Activated CD8-positive, alpha-beta memory T cell treated with anti-CD3 and anti-CD28 coated beads, Interleukin-2, amount 10 ng/mL, durations not matched to agents 7 days and 5 days (primary cell): ENCODE results near the gene BARHL1. TPM values are rescaled to one million over a fixed set of nuclear protein-coding genes. Genes with fewer than 3 reads are reported as not detected.

Experiments
- ATAC-seq: fragments of 150-1000 bp; cut with Tn5 transposase; one replicate; pipeline ENCODE4 v1.10.0; 2021; ENCODE audit warnings: moderate library complexity
- CTCF ChIA-PET: fragments of 350-600 bp; sonication (Branson Sonifier 250); formaldehyde crosslinking; loops from one replicate; lab custom pipeline; 2021; ENCODE audit warnings: antibody characterized with exemption; lab: Charles Lee
- DNase-seq: peaks from one replicate; pipeline ENCODE4 v3.0.0-alpha.2; 2020
- H3K27ac Mint-ChIP-seq: one replicate; pipeline ENCODE4 v1.8.0; 2021; ENCODE audit warnings: mild to moderate bottlenecking, mixed read lengths
- H3K27me3 Mint-ChIP-seq: one replicate; pipeline ENCODE4 v1.8.0; 2021; ENCODE audit warnings: mixed read lengths
- H3K36me3 Mint-ChIP-seq: one replicate; pipeline ENCODE4 v1.8.0; 2021; ENCODE audit warnings: mild to moderate bottlenecking, mixed read lengths
- H3K4me1 Mint-ChIP-seq: one replicate; pipeline ENCODE4 v1.8.0; 2021; ENCODE audit warnings: mixed read lengths
- H3K4me3 Mint-ChIP-seq: one replicate; pipeline ENCODE4 v1.8.0; 2021; ENCODE audit warnings: mild to moderate bottlenecking, moderate library complexity, mixed read lengths
- H3K9me3 Mint-ChIP-seq: one replicate; pipeline ENCODE4 v1.8.0; 2022; ENCODE audit warnings: low read depth, mixed read lengths
- total RNA-seq, 2 experiments: library from RNA; stranded (reverse); gene quantifications; one replicate each; pipeline ENCODE4 v1.2.3, GENCODE V29; 2021

BARHL1 gene
- total RNA-seq, 2 experiments from 2014 or later: not detected

DNA sequence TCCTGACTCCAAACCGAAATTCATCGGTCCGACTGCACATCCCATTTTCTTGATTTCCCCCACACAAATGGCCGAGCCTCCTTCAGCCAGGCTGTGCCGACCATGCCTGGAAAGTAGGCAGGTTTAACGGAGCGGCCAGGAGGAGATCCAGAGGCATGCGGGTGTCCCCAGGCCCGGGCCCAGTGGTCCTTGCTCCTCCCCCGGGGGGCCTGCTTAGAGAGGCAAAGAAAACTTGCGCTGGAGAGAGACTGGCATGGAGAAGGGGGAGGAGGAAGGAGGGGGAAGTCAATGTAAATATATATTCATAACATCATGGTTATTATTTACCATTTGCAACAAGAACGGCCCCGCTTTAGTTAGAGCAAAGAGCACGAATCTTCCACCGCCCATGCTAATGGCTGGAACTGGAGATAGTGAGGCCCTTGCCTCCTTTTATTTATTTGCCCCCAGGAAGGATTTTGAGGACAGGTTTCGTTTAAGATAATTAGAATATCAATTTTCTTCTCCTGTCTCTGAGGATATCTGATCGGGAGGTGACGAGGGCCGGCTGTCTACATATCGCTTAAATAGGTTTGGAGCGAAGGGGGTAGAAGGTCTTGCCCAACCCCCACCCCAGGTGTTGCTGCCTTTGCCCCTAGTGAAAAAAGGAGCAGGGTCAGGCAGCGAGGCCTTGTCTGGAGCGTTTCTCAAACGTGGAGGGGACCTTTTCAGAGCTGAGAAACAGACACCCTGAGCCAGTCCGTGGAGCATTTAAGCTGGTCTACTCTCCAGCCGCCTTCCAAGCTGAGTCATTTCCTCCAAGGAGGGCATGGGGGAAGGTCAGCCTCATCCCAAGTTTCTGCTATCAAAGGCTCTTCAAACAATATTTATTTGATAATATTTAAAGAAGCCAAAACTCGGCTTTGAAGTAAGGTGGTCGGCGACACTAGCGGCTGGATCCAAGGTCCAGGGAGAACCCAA, 2.5 kb downstream of the BARHL1 start:
- no peaks in the 10 kb centered on the region for H3K9me3 Mint-ChIP-seq
- H3K27me3 Mint-ChIP-seq: peaks cover 87% of the 10 kb centered on the region
- peak overlapping the region; percentile 8 for H3K27ac Mint-ChIP-seq
- no peaks in the 10 kb centered on the region for H3K36me3 Mint-ChIP-seq
- DNase-seq: no peak
- ATAC-seq: no peak
- CTCF ChIA-PET: no interaction called here
- H3K4me1 Mint-ChIP-seq: peaks cover 11% of the 10 kb centered on the region
- no peak overlapping the region for H3K4me3 Mint-ChIP-seq

DNA sequence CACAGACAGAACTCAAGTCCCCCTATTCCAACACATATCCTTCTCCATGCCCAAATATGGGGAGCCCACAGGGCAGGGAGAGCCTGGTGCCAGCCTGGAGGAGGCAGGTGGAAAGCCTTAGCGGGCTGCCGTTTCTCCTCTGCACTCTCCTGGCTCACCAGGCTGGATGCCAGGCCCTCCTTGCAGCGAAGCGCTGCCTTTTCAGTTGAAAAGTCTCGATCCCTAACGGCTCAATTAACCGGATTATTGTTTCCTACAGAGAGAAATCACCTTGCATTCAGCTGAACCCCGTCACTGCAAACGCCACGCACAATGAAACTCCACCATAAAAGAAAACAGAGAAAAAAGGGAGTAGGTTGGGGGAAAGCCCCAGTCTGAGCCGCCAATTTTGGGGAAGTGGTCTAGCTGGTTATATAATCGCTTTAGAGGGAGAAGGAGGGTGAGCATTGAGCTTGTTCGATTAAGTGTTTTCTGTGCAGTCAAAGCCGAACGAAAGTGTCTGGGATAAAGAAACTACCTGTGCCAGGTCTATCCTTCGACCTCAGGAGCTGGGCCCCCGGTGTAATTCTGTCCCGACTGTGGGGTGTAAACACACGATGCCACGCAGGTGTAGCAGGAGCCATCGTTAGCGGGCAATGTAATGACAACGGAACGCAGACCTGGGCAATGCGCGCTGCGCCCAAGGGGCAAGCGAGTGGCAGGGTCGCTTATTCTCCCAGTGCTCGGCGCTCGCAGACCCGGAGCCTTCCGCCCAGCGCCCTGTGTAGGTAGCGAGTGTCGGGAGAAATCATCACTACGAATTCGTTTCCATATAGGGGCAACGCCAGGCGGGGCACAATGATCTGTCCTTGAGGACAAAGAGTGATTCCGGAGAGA, 3.8 kb downstream of the BARHL1 start:
- CTCF ChIA-PET: interaction anchor here (1.1 kb wide), 1 partner anchor 174 kb away, joined by 3 read pairs; no protein-coding TSS in a partner anchor
- Mint-ChIP-seq H3K9me3 (no peaks in the 10 kb centered on the region), H3K36me3 (no peaks in the 10 kb centered on the region), H3K4me1 (peaks cover 9% of the 10 kb centered on the region), H3K27me3 (peaks cover 86% of the 10 kb centered on the region), H3K27ac (peak overlapping the region; percentile 45), H3K4me3 (no peak overlapping the region)
- ATAC-seq (no peak), DNase-seq (no peak)

DNA sequence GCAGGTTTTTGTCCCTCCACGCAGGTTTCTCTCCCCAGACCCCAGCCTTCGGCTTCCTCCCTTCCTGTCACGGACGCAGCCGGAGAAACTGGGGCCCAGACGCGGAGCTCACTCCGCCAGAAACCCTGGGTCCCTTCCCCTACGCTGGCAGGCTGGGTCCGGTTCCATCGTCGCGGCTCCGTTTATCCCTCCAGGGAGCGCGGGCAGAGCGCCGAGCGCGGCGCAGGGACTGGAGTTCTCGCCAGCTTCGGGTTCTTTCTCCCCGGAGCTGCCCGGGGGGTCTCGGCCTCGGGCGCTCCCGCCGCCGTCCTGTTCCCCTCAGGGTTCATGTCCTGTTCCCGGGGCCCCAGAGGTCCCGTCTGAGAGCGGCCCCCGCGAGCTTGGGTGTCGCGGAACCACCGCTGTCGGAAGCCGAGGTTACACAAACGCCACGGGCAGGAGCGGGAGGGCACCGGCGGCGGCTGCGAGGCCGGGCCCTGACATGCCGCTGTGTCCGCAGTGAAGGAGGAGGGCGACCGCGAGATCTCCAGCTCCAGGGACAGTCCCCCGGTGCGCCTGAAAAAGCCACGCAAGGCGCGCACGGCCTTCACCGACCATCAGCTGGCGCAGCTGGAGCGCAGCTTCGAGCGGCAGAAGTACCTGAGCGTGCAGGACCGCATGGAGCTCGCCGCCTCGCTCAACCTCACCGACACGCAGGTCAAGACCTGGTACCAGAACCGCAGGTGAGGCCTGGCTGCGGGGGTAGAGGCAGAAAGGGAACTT, 4.6 kb downstream of the BARHL1 start:
- no peaks in the 10 kb centered on the region for H3K9me3 Mint-ChIP-seq
- H3K27ac Mint-ChIP-seq: no peak overlapping the region
- DNase-seq (no peak), ATAC-seq (no peak)
- CTCF ChIA-PET: interaction anchor here (1.1 kb wide), 2 partner anchors 8 to 174 kb away, joined by 3 to 4 read pairs; no protein-coding TSS in a partner anchor
- H3K4me1 Mint-ChIP-seq: peaks cover 2% of the 10 kb centered on the region
- no peak overlapping the region for H3K4me3 Mint-ChIP-seq
- no peaks in the 10 kb centered on the region for H3K36me3 Mint-ChIP-seq
- peaks cover 86% of the 10 kb centered on the region for H3K27me3 Mint-ChIP-seq

DNA sequence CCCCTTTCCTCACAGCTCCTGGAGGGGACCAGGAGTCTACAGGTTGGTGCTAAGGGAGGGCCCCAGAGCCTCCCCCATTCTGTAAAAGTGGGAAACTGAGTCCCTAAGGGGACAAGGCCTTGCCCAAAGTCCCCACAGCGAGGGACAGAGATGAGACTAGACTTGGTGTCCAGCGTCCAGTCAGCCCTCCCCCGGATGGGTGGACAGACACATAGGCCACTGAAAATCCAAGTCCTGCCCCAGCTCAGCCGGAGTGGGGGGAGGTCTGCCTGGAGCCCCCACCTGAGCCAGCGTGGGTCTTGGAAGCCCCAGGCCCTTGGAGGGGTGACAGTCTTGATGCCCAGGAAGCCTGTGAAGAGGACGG, 5.2 kb downstream of the BARHL1 start:
- peaks cover 2% of the 10 kb centered on the region for H3K4me1 Mint-ChIP-seq
- no peak for ATAC-seq
- no peaks in the 10 kb centered on the region for H3K36me3 Mint-ChIP-seq
- DNase-seq: no peak
- no peak overlapping the region for H3K27ac Mint-ChIP-seq
- no peak overlapping the region for H3K4me3 Mint-ChIP-seq
- H3K27me3 Mint-ChIP-seq: peaks cover 86% of the 10 kb centered on the region
- no peaks in the 10 kb centered on the region for H3K9me3 Mint-ChIP-seq
- CTCF ChIA-PET: interaction anchor here (1.1 kb wide), 1 partner anchor 8 kb away, joined by 4 read pairs; no protein-coding TSS in a partner anchor

DNA sequence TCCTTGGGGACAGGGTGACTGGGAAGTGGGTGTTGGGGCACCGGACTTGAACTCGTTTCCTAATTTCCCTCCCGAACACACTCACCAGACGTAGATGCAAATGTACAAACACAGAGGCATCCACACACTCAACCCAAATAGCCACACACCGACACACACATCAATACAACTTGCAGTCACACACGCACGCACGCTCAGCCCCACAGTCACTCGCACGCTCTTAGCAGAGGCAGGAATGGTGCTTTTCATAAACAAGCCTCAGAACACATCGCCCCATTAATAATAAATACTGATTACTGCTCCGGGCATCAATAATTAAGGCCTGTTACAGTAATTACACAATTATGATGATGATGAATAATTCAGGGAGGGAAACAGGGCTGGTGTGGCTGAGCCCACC, 5.7 kb downstream of the BARHL1 start:
- H3K27me3 Mint-ChIP-seq: peaks cover 83% of the 10 kb centered on the region
- H3K36me3 Mint-ChIP-seq: no peaks in the 10 kb centered on the region
- no peak for ATAC-seq
- no peak overlapping the region for H3K27ac Mint-ChIP-seq
- CTCF ChIA-PET: interaction anchor here (1.1 kb wide), 1 partner anchor 9 kb away, joined by 4 read pairs; no protein-coding TSS in a partner anchor
- no peak for DNase-seq
- H3K9me3 Mint-ChIP-seq: no peaks in the 10 kb centered on the region
- peaks cover 2% of the 10 kb centered on the region for H3K4me1 Mint-ChIP-seq
- H3K4me3 Mint-ChIP-seq: no peak overlapping the region

DNA sequence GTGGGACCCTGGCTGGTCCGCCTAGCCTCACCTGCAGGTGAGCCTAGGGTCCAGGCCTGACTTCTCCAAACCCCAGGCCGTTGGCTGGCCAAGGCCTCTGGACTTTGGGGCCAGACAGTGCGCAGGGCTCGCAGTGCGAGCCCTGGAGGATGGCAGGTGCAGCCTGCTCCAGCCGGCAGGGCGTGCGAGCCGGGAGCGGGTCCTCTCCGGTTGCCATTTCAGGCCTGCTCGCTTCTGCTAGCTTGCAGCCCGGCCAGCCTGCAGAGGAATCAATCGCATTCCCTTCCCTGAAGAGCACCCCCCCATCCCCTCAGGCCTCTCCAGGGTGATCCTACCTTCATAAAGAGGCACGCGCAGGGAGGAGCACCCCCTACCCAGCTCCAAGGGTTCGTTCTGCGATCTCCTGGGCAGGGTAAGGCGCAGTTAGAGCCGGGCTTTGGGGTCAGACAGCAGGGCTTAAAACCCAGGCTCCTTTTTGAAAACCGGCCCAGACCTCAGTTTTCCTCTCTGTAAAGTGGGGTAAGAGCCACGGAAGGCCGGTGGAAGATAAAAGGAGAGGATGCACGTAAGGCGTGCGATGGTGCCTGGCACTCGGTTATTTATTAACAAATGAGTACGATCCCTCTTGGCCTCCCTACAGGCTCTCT, 6.2 kb downstream of the BARHL1 start:
- no peak overlapping the region for H3K4me3 Mint-ChIP-seq
- CTCF ChIA-PET: no interaction called here
- peaks cover 2% of the 10 kb centered on the region for H3K4me1 Mint-ChIP-seq
- ATAC-seq: no peak
- peaks cover 78% of the 10 kb centered on the region for H3K27me3 Mint-ChIP-seq
- DNase-seq: no peak
- no peaks in the 10 kb centered on the region for H3K9me3 Mint-ChIP-seq
- H3K27ac Mint-ChIP-seq: no peak overlapping the region
- H3K36me3 Mint-ChIP-seq: no peaks in the 10 kb centered on the region

DNA sequence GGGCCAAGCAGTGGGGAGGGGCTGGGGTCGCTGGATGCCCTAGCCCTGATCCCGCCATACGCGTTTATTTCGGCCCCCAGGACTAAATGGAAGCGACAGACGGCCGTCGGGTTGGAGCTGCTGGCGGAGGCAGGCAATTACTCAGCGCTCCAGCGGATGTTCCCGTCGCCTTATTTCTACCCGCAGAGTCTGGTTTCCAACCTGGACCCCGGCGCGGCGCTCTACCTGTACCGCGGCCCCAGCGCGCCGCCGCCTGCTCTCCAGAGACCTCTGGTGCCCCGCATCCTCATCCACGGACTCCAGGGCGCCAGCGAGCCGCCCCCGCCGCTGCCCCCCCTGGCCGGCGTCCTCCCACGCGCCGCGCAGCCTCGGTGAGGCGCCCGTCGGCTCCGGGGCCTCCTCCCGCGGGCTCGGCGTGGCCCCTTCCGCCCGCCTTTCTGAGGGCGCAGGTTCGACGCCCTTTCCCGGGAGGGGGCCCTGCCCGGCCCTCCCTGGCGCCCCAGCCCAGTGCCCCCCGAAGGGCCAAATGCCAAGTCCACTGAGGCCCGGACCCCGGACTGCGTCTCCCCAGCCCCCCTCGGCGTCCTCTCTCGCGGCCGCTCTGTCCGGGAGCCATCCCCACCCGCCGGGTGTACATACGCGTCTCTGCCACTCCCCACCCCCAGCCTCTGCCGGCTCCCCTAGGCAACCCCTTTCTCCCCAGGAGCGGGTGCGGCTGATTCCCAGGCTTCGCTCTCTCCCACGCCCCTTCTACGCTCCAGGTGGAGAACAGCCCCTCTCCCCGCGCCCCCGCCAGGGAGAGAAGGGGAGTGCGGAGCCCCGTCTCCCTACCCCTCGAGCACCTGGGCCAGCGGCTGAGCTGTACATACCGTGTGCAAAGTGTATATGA, 7.0 kb downstream of the BARHL1 start:
- DNase-seq: no peak
- Mint-ChIP-seq H3K36me3 (peaks cover 2% of the 10 kb centered on the region), H3K9me3 (no peaks in the 10 kb centered on the region), H3K4me1 (peaks cover 2% of the 10 kb centered on the region), H3K27ac (no peak overlapping the region), H3K4me3 (no peak overlapping the region), H3K27me3 (peaks cover 71% of the 10 kb centered on the region)
- ATAC-seq: no peak
- CTCF ChIA-PET: interaction anchor here (0.6 kb wide), 1 partner anchor 155 kb away, joined by 3 read pairs; no protein-coding TSS in a partner anchor

DNA sequence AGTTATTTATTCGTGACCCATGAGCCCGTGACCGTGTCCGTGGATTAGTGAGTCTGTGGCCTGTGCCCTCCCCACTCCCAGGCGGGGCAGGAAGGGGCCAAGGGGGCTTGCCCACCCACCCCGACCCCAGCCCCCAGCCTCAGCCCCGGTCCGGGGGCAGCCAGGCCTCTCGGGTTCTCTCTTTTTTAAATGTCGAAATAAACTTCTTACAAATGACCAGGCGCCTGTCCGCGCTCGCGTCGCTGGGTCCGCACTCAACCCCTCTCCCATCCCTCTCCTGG, 7.6 kb downstream of the BARHL1 start:
- Mint-ChIP-seq H3K36me3 (peaks cover 2% of the 10 kb centered on the region), H3K9me3 (no peaks in the 10 kb centered on the region), H3K27ac (no peak overlapping the region), H3K4me3 (no peak overlapping the region), H3K27me3 (peaks cover 65% of the 10 kb centered on the region), H3K4me1 (peaks cover 2% of the 10 kb centered on the region)
- CTCF ChIA-PET: no interaction called here
- ATAC-seq (no peak), DNase-seq (no peak)

DNA sequence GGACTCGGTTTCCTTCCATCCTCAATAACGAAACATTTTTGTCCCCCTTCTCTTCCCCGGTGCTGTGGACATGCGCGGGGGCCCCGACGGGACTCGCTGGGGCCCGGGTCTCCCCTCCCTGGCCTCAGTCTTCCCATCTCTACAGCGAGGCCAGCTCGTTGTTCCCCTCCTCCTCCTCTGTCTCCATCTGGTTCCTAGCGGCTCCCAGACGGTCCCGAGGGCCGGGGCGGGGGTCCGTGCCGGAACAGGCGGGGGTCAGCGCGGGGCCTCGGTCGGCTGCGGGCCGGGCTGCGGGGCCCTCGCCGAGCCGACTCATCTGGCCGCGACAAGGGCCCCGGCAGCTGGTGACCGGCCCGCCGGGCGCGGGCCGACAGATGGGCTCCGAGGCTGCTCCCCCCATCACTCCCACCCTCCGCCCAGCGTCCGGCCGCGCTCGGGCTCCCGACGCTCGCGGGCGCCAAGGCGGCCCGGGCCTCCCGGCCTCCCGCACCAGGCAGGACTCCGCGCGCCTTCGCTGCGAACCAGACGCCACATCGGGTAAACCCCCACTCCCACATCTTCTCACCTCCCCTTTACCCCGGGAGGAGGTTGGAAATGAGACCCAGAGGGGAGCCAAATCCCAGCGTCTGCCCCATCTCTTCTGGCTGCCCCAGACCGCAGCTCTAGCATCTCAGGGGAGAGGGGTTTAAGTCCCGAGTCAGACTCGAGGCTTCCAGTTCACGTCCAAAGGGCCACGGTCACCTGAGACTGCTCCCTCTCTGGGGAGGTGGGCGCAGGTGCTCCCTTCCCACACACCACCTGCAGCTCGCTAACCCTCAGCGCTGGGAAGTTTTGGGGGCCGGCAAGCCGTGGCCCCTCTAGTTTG, 8.1 kb downstream of the BARHL1 start:
- CTCF ChIA-PET: no interaction called here
- Mint-ChIP-seq H3K27ac (no peak overlapping the region), H3K4me1 (peaks cover 2% of the 10 kb centered on the region), H3K27me3 (peaks cover 61% of the 10 kb centered on the region), H3K36me3 (peaks cover 2% of the 10 kb centered on the region), H3K4me3 (no peak overlapping the region), H3K9me3 (no peaks in the 10 kb centered on the region)
- ATAC-seq (no peak), DNase-seq (no peak)

DNA sequence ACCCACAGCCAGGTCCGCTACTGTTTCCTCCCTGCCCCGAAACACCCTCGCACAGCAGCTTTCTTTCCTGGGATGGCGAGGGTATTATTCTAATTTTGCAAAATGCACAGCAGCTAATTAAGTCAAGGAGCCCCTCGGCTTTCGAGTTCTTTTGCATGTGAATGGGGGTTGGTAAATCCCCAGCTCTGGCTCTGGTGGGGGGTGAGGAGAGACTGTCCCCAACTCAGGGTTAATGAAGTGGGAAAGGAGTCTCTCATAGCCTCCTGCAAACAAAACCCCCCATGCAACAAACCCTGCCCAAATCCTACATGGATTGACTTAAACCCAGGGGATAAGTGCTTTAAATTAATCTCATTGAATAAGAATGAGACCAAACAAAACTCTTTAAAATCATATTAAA, 8.8 kb downstream of the BARHL1 start:
- Mint-ChIP-seq H3K4me1 (peaks cover under 1% of the 10 kb centered on the region), H3K27me3 (peaks cover 54% of the 10 kb centered on the region), H3K4me3 (no peak overlapping the region), H3K9me3 (no peaks in the 10 kb centered on the region), H3K27ac (no peak overlapping the region), H3K36me3 (peaks cover 2% of the 10 kb centered on the region)
- ATAC-seq (no peak), DNase-seq (no peak)
- CTCF ChIA-PET: interaction anchor here (0.5 kb wide), 1 partner anchor 391 kb away, joined by 3 read pairs; no protein-coding TSS in a partner anchor

DNA sequence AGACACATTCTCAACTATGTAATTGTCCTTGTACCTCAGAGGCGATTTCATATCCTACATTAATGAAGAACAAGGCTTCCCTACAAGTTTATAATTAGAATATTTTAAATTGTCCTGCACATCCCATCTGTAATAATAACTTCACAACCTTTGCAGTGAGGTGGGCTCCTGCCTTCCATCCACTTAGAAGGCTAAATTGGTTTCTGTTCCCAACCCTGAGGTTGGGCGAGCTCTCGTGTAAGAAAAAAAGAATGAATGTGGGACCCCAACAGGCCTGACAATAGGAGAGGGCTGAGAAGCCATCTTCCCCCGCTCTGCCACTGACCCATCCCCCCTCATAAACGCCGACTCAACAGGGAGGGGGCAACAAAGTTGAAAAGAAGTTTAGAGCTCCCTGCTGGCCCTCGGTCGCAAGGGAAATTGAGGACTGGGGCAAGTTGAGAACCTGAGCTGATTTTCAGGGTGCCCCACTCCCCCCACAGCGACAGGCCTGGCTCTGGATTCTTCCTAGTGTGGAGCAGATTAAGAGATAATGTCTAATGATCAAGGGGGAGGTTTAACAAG, 9.4 kb downstream of the BARHL1 start:
- H3K27ac Mint-ChIP-seq: no peak overlapping the region
- no peaks in the 10 kb centered on the region for H3K9me3 Mint-ChIP-seq
- no peak overlapping the region for H3K4me3 Mint-ChIP-seq
- no peak for ATAC-seq
- peaks cover 2% of the 10 kb centered on the region for H3K36me3 Mint-ChIP-seq
- H3K4me1 Mint-ChIP-seq: no peaks in the 10 kb centered on the region
- peaks cover 48% of the 10 kb centered on the region for H3K27me3 Mint-ChIP-seq
- CTCF ChIA-PET: interaction anchor here (0.5 kb wide), 1 partner anchor 390 kb away, joined by 3 read pairs; no protein-coding TSS in a partner anchor
- no peak for DNase-seq
